Lower leg skin (tissue), 3 donors: ENCODE results near the gene PHETA1.

ENCODE experiments used
- POLR2A ChIP-seq, 2 donors: fragments of 450-650 bp; IDR thresholded peaks; one replicate each; pipeline ENCODE4 v1.6.1; 2016 to 2017; ENCODE audit warnings: antibody characterized with exemption in 2 of 2, mild to moderate bottlenecking in 1 of 2, moderate library complexity in 1 of 2
- TF ChIP-seq, protein P1 (sequence below), 3 donors: fragments of 450-650 bp; IDR thresholded peaks; one replicate each; pipeline ENCODE4 v1.5.1; 2016; ENCODE audit warnings: antibody characterized with exemption in 3 of 3, mild to moderate bottlenecking in 3 of 3, moderate library complexity in 2 of 3

DNA sequence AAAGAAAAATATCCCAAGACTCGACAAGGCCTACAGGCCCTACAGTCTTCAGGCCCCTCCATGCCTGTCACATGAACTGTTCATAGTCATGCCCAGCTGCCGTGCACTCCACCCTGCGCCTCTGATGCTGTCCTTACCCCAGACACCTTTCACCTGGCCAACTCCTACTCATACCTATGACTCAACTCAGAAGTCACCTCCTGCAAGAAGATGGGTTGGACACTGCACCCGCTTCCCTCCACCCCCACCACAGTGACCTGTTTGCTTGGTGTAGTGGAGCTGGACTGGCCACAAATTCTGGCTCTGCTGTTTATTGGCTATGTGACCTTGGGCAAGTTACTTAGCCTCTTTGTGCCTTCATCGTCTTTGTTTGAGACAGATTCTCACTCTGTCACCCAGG lies 56.2 kb downstream of the PHETA1 start:
- no peak for TF ChIP-seq POLR2A (IDR thresholded peaks at IDR 0.05)
- TF ChIP-seq, protein P1, sequence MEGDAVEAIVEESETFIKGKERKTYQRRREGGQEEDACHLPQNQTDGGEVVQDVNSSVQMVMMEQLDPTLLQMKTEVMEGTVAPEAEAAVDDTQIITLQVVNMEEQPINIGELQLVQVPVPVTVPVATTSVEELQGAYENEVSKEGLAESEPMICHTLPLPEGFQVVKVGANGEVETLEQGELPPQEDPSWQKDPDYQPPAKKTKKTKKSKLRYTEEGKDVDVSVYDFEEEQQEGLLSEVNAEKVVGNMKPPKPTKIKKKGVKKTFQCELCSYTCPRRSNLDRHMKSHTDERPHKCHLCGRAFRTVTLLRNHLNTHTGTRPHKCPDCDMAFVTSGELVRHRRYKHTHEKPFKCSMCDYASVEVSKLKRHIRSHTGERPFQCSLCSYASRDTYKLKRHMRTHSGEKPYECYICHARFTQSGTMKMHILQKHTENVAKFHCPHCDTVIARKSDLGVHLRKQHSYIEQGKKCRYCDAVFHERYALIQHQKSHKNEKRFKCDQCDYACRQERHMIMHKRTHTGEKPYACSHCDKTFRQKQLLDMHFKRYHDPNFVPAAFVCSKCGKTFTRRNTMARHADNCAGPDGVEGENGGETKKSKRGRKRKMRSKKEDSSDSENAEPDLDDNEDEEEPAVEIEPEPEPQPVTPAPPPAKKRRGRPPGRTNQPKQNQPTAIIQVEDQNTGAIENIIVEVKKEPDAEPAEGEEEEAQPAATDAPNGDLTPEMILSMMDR (IDR thresholded peaks at IDR 0.05) = no peak
